PC-3 (cell line): Measurements from ENCODE around the gene FUBP3. TPM values are rescaled to one million over a fixed set of nuclear protein-coding genes. Genes with fewer than 3 reads are reported as not detected.

Source experiments
- ATAC-seq: fragments of 200-7000 bp; cut with Tn5 transposase; 2 replicates; pipeline ENCODE4 v1.9.1; 2020; ENCODE audit warnings: mild to moderate bottlenecking, moderate library complexity
- BruUV-seq: library from RNA; stranded (reverse); fragments of 400-500 nt; replicated peaks from 2 replicates; lab custom pipeline; 2021; lab: Mats Ljungman, UMichigan
- CTCF ChIA-PET: fragments of 300-600 bp; sonication (Branson Sonifier 250); formaldehyde crosslinking; loops from one replicate; lab custom pipeline; 2022; ENCODE audit warnings: antibody characterized with exemption; lab: Charles Lee
- POLR2A ChIA-PET: fragments of 300-600 bp; sonication (Branson Sonifier 250); formaldehyde crosslinking; loops from one replicate; lab custom pipeline; 2022; ENCODE audit warnings: antibody characterized with exemption; ENCODE audit not compliant: unreplicated experiment; lab: Charles Lee
- DNase-seq: peaks from one replicate; pipeline ENCODE4 v3.0.0-alpha.2; 2015
- H2AFZ ChIP-seq: fragments of 300-600 bp; sonication (generic); 2 replicates; pipeline ENCODE4 v1.6.0; 2016; ENCODE audit warnings: antibody characterized with exemption, low read length
- H3F3A ChIP-seq: fragments of 300-600 bp; sonication (generic); one replicate; pipeline ENCODE4 v1.6.0; 2017; ENCODE audit warnings: antibody characterized with exemption, low read length, control low read depth, mild to moderate bottlenecking; ENCODE audit not compliant: unreplicated experiment
- H3K27ac ChIP-seq: fragments of 300-600 bp; sonication (generic); 2 replicates; pipeline ENCODE4 v1.5.1; 2016; ENCODE audit warnings: mild to moderate bottlenecking, low read length
- H3K27me3 ChIP-seq: fragments of 300-600 bp; sonication (generic); 2 replicates; pipeline ENCODE4 v1.6.1; 2016; ENCODE audit warnings: low read length, mixed read lengths
- H3K36me3 ChIP-seq: fragments of 300-600 bp; sonication (generic); 2 replicates; pipeline ENCODE4 v1.6.1; 2016; ENCODE audit warnings: low read depth, mixed run types, low read length, mixed read lengths
- H3K4me1 ChIP-seq: fragments of 300-600 bp; sonication (generic); 2 replicates; pipeline ENCODE4 v1.5.1; 2016; ENCODE audit warnings: low read length; ENCODE audit not compliant: insufficient read depth
- H3K4me2 ChIP-seq: fragments of 300-600 bp; sonication (generic); 2 replicates; pipeline ENCODE4 v1.6.0; 2016; ENCODE audit warnings: low read length
- H3K4me3 ChIP-seq: fragments of 300-600 bp; sonication (generic); 2 replicates; pipeline ENCODE4 v1.5.1; 2016; ENCODE audit warnings: mild to moderate bottlenecking, low read length, mixed read lengths
- H3K79me2 ChIP-seq: fragments of 300-600 bp; sonication (generic); 2 replicates; pipeline ENCODE4 v1.6.1; 2017; ENCODE audit warnings: low read length, mixed read lengths
- H3K9ac ChIP-seq: fragments of 300-600 bp; sonication (generic); 2 replicates; pipeline ENCODE4 v1.6.0; 2016; ENCODE audit warnings: mild to moderate bottlenecking, low read length
- H3K9me2 ChIP-seq: fragments of 300-600 bp; sonication (generic); replicated peaks from 2 replicates; pipeline ENCODE4 v1.6.1; 2016; ENCODE audit warnings: mixed run types, low read length, mixed read lengths
- H3K9me3 ChIP-seq: fragments of 300-600 bp; sonication (generic); 2 replicates; pipeline ENCODE4 v1.6.1; 2016; ENCODE audit warnings: low read length, mixed read lengths
- H4K20me1 ChIP-seq: fragments of 300-600 bp; sonication (generic); 2 replicates; pipeline ENCODE4 v1.6.1; 2016; ENCODE audit warnings: low read length, mixed read lengths
- CTCF ChIP-seq: fragments of 300-600 bp; sonication (generic); conservative IDR thresholded peaks from 2 replicates; pipeline ENCODE4 v1.5.1; 2017; ENCODE audit warnings: antibody characterized with exemption, low read depth, mild to moderate bottlenecking, low read length
- EZH2 ChIP-seq: fragments of 300-600 bp; sonication (generic); IDR thresholded peaks from one replicate; pipeline ENCODE4 v1.6.1; 2017; ENCODE audit warnings: antibody characterized with exemption, mild to moderate bottlenecking, low read length; ENCODE audit not compliant: unreplicated experiment
- EZH2phosphoT487 ChIP-seq: fragments of 300-600 bp; sonication (generic); IDR thresholded peaks from 2 replicates; pipeline ENCODE4 v1.6.1; 2018; ENCODE audit warnings: mild to moderate bottlenecking, antibody characterized with exemption, low read length, borderline replicate concordance
- intact Hi-C: fragments of 100-400 bp; cut with micrococcal nuclease; formaldehyde crosslinking; loops from 2 replicates; pipeline ENCODE4 v1.9.0; 2023
- total RNA-seq: library from RNA; depleted of rRNA; stranded (reverse); fragments of >200 nt; gene quantifications from 2 replicates; pipeline ENCODE4 v1.2.3, GENCODE V29; 2014

Gene FUBP3
- total RNA-seq, 1 experiment from 2014 or later = 53.7 TPM

GRCh38 chr9:130581766-130582165 lies 2.4 kb downstream of the FUBP3 start:
- Histone ChIP-seq H3F3A (no peaks in the 10 kb centered on the region), H3K9me2 (no peaks in the 10 kb centered on the region), H3K27ac (no peak overlapping the region), H3K4me3 (no peak overlapping the region; the same call in 1 of the 2 replicates), H2AFZ (no peak overlapping the region), H4K20me1 (0 out of 2 replicates have a peak, but pooled peaks cover 16% of the 10 kb centered on the region), H3K27me3 (no peaks in the 10 kb centered on the region), H3K4me2 (no peak overlapping the region), H3K9me3 (no peaks in the 10 kb centered on the region), H3K4me1 (peaks cover 17% of the 10 kb centered on the region), H3K36me3 (no peaks in the 10 kb centered on the region; the same call in 1 of the 2 replicates), H3K9ac (no peak overlapping the region), H3K79me2 (peaks cover 72% of the 10 kb centered on the region)
- BruUV-seq = no TSS peak
- no peak for ATAC-seq
- TF ChIP-seq EZH2 (no peak), EZH2phosphoT487 (no peak), CTCF (no peak)
- DNase-seq = no peak
- intact Hi-C loops = no loop called here
- CTCF ChIA-PET = no interaction called here
- POLR2A ChIA-PET = no interaction called here

GRCh38 chr9:130583271-130583670 lies 3.9 kb downstream of the FUBP3 start:
- no peak overlapping the region for H3K4me3 ChIP-seq
- no peaks in the 10 kb centered on the region for H3K9me2 ChIP-seq
- peaks cover 85% of the 10 kb centered on the region for H3K79me2 ChIP-seq
- no peak overlapping the region for H3K4me2 ChIP-seq
- no peaks in the 10 kb centered on the region for H3K27me3 ChIP-seq
- peaks cover 16% of the 10 kb centered on the region for H3K4me1 ChIP-seq
- ChIA-PET POLR2A (no interaction called here), CTCF (no interaction called here)
- peaks cover 7% of the 10 kb centered on the region; the same call in 1 of the 2 replicates for H3K36me3 ChIP-seq
- H3K9ac ChIP-seq = no peak overlapping the region
- BruUV-seq = no TSS peak
- TF ChIP-seq EZH2phosphoT487 = no peak
- no peak for TF ChIP-seq EZH2
- no peak for TF ChIP-seq CTCF
- ATAC-seq (no peak), DNase-seq (no peak)
- 0 out of 2 replicates have a peak, but pooled peaks cover 16% of the 10 kb centered on the region for H4K20me1 ChIP-seq
- intact Hi-C loops = no loop called here
- no peak overlapping the region for H3K27ac ChIP-seq
- H3F3A ChIP-seq = no peaks in the 10 kb centered on the region
- no peaks in the 10 kb centered on the region for H3K9me3 ChIP-seq
- no peak overlapping the region for H2AFZ ChIP-seq

GRCh38 chr9:130587921-130588320 lies 8.5 kb downstream of the FUBP3 start:
- intact Hi-C loops = no loop called here
- no peak for DNase-seq
- peaks cover 87% of the 10 kb centered on the region for H3K79me2 ChIP-seq
- ChIA-PET POLR2A (no interaction called here), CTCF (no interaction called here)
- TF ChIP-seq EZH2phosphoT487 (no peak), EZH2 (no peak)
- no peak overlapping the region for H3K4me3 ChIP-seq
- peaks cover 7% of the 10 kb centered on the region; the same call in 1 of the 2 replicates for H3K36me3 ChIP-seq
- no peaks in the 10 kb centered on the region for H3K9me3 ChIP-seq
- no peaks in the 10 kb centered on the region for H3K9me2 ChIP-seq
- no peaks in the 10 kb centered on the region for H3F3A ChIP-seq
- no peak overlapping the region for H3K27ac ChIP-seq
- ATAC-seq = no peak
- H3K4me2 ChIP-seq = no peak overlapping the region
- no peaks in the 10 kb centered on the region for H3K27me3 ChIP-seq
- H2AFZ ChIP-seq = no peak overlapping the region
- H3K9ac ChIP-seq = no peak overlapping the region
- no TSS peak for BruUV-seq
- H4K20me1 ChIP-seq = 0 out of 2 replicates have a peak, but pooled peaks cover 5% of the 10 kb centered on the region
- H3K4me1 ChIP-seq = no peaks in the 10 kb centered on the region
